Measurements from ENCODE around the gene COTL1.

The COTL1 gene

DNA sequence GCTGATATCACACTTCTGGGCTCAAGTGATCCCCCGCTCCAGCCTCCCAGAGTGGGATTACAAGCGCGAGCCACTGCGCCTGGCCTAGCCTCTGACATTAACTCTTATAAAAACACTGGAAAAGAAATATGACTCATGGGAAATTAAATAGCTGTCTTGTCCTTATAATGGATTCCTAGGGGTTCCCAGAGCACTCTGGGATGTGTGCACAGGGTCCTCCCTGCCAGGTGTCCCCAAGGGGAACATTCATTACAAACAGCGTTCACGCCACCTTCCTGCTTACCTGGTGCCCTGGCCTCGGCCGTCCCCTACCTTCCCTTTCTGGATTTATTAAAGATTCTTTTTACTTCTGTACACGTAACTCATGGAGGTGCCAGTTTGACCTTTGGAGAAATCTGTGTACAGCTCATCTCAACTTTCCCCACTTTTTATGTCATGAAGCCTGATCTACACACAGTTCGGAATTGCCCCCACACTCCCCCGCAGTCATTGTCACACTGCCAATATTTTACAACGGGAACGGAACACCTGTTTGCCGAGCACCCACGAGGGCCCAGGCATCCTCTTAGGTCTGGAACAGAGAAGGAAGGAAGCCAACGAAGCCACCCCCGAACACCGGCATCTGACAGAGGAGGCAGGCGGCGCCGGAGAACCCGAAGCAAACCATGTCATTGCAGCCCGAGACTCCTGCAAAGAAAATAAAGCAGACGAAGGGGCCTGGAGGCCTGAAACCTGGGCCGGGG lies 73.7 kb downstream of the COTL1 start:
- Histone ChIP-seq H3K27ac (no peak overlapping the region), H3K4me3 (no peak overlapping the region)
- DNase-seq (ENCODE audit: low spot score) = no peak
- TF ChIP-seq, protein P1, sequence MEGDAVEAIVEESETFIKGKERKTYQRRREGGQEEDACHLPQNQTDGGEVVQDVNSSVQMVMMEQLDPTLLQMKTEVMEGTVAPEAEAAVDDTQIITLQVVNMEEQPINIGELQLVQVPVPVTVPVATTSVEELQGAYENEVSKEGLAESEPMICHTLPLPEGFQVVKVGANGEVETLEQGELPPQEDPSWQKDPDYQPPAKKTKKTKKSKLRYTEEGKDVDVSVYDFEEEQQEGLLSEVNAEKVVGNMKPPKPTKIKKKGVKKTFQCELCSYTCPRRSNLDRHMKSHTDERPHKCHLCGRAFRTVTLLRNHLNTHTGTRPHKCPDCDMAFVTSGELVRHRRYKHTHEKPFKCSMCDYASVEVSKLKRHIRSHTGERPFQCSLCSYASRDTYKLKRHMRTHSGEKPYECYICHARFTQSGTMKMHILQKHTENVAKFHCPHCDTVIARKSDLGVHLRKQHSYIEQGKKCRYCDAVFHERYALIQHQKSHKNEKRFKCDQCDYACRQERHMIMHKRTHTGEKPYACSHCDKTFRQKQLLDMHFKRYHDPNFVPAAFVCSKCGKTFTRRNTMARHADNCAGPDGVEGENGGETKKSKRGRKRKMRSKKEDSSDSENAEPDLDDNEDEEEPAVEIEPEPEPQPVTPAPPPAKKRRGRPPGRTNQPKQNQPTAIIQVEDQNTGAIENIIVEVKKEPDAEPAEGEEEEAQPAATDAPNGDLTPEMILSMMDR (IDR thresholded peaks at IDR 0.05) = no peak

DNA sequence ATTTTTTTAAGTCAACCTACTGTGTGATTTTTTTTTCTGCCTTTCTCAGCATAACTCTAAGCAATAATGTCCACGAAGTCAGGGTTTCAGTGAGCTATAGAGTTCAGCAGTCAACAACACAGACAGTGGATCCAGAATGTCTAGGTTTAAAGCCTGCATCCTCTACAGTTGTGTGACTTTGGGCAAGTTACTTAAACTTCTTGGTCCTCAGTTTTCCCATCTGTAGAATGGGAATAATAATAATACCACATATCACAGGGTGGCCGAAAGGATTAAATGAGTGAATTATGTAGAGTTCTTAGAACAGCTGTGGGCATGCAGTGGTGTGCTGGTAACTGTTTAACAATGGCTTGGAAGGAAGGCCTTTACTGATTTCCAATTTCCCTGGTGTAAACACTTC lies 74.6 kb downstream of the COTL1 start:
- Histone ChIP-seq H3K27ac (no peak overlapping the region), H3K4me3 (no peak overlapping the region)
- no peak for DNase-seq (ENCODE audit: low spot score)
- TF ChIP-seq, protein P1 (IDR thresholded peaks at IDR 0.05) = no peak

DNA sequence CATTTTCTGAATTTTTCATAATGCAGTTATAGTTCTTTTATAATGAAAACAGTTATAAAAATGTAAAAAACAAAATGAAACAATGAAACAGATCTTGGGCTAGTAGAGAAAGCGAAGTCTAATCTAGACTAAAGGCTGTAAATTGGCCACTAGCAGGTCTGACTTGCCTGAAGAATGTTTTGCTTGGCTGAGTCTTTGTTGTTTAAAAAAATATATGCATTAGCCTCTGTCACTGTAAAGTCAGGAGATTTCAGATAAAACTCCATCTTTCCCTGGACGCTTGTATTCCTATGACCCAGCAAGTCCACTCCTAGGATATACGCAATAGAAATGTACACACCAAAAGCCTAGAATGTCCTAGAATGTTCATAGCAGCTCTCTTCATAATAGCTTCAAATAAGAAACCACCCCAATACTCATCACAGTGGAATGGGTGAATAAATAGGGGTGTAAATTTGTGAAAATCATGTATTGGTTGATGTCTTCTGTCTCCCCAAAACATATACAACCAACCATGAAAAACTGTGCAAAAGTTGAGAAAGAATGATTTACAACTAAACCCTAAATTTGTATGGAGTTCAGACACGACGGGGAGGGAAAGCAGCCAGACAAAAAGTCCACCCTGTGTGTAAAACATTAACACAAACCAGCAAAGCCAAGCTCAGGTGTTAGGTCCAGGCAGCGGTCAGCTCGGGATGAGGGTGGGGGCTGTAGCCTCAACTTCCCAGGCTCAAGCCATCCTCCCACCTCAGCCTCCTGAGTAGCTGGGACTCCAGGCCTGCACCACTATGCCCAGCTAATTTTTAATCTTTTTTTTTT lies 75.7 kb downstream of the COTL1 start:
- TF ChIP-seq, protein P1 (IDR thresholded peaks at IDR 0.05) = no peak
- DNase-seq (ENCODE audit: low spot score) = no peak
- H3K4me3 ChIP-seq = no peak overlapping the region

DNA sequence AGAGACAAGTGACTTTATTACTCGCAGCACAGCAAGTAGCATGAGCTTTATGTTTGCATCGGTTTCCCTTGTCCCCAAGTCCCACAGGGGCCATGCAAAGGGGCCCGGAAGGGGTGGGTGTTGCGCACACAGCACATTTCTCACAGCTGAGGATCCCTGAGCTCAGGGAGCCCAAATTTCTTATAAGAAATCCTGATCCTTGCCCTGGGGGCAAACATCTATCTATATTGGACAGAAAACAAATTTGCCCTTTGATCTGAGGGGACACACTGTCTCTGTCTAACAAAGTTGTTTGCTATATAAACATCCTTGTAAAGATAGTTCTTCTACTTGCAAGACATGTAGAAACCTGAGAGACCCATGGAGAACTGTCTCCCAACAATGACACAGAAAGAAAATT lies 77.7 kb downstream of the COTL1 start:
- no peak for DNase-seq (ENCODE audit: low spot score)
- TF ChIP-seq, protein P1 (IDR thresholded peaks at IDR 0.05) = no peak
- Histone ChIP-seq H3K4me3 (no peak overlapping the region), H3K27ac (no peak overlapping the region)

More for the DNA sequence above, 75.7 kb downstream of the COTL1 start:
- H3K27ac ChIP-seq = no peak overlapping the region

DNA sequence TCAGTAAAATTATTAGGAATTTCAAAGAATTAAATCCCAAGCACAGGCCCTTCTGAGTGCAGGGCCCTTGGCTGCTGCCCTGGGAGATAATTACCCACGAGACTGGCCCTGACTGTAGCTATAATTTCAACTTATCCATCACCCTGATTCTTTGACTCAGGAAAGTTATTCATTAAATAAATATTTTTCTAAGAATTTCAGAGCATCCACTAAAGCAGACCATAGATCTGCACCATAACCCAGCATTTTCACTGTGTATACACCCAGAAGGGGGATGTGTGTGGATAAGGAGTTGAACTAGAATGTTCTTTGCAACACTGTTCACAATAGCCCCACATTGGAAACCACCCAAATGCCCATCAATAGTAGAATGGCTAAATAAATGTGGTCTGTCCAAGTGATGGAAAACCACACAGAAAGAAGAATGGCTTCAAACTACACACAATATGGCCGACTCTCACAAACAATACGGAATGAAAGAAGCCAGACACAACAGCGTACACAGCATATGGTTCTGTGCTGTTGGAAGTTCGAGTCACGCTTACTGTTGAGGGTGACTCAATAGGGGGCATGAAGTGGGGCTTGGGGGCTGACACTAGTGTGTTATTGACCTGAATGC lies 79.5 kb downstream of the COTL1 start:
- H3K4me3 ChIP-seq = no peak overlapping the region
- TF ChIP-seq, protein P1 (IDR thresholded peaks at IDR 0.05) = no peak
- no peak for DNase-seq (ENCODE audit: low spot score)
- H3K27ac ChIP-seq = no peak overlapping the region

DNA sequence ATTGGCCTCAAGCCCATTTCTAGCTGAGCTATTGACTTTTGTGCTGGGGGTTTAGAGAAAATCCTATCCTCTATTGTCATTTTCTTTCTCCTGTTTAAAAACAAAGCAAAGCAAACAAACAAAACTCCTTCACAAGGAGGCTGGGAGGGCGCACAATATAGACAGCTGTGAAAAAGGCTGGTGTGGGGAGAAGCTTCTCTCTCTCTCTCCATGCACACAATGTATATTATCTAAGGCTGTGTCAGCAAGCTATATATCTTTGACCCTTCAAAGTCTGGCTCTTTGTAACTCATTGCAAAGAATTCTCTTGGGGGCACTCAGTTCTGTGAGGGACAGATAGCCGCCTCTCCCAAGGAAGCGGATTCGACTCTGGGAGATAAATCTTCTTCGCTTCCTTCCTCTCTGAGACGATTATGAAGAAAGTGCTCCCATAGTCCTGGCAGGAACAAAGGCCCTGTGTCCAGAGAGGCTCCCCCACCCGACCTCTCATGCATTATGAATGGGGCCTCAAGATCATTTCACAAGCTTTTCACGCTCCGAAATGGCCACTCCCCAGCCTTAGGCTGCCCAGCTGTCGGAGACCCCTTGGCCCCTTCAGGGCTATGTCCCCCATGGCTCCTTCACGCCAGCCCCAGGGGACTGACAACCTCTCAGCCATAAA lies 80.3 kb downstream of the COTL1 start:
- no peak overlapping the region for H3K4me3 ChIP-seq
- DNase-seq (ENCODE audit: low spot score) = no peak
- TF ChIP-seq, protein P1 (IDR thresholded peaks at IDR 0.05) = no peak
- no peak overlapping the region for H3K27ac ChIP-seq
